ENCODE data around the gene PARS2. TPM values are rescaled to one million over a fixed set of nuclear protein-coding genes. Genes with fewer than 3 reads are reported as not detected.

Gene PARS2
- polyA plus RNA-seq, 1 donor (not counting 4 experiments of a cell fraction or from before 2014, with no cell fraction given): 3.0 TPM

DNA sequence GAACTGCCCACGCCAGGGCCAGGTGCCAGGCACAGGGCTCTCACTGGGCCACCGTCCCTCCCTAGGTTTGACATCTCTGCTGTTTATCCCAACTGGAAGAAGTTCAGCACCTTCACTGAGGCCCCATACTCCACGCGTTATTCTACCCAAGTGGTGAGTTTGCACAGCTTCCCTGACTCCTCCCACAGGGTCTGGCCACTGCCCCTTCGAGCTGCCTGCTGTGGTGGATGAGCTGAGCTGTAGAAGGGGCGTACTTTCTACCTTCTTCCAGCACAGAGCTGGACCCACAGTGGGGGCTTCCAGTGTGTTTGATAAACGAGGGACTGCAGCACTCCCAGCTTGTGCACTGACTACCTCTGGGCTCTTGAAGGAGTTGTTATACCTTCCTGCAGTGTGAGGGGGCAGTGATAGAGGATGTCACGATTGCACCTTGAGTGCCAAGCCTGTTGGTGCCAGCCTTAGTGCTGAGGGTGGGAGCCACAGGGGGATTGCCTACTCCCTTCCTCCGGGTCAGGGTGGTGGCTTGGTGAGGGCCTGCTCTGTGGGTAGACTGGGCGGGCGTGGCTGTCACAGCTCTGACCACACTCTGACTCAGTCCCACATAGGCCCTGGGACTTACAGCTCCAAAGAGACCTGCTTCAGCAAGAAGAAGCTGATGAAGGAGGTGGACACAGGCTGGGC is 42.7 kb upstream of the PARS2 start:
- no peaks in the 10 kb centered on the region for H3K36me3 ChIP-seq (ENCODE audit: control insufficient read depth in 2 of 2, extremely low read depth in 1 of 2, insufficient read depth in 2 of 2, low read length in 2 of 2)
- DNase-seq (ENCODE audit: low read depth, low spot score) (no peak), FAIRE-seq (no peak)
- no peak overlapping the region for H2AFZ ChIP-seq (ENCODE audit: control insufficient read depth, low read length)
- H3K27me3 ChIP-seq (ENCODE audit: control insufficient read depth, extremely low read depth, insufficient read depth, low read length): no peaks in the 10 kb centered on the region
- dilution Hi-C loops (cut with MboI; ENCODE audit: extremely low pct_ligation_motif_present, low sequenced_read_pairs): no loop called here
- H3K9me1 ChIP-seq (ENCODE audit: control insufficient read depth, extremely low read depth, insufficient read depth, low read length): no peaks in the 10 kb centered on the region
- no peaks in the 10 kb centered on the region for H3K9me3 ChIP-seq (ENCODE audit: control insufficient read depth, low read depth, low read length)
- no peak overlapping the region for H3K9ac ChIP-seq (ENCODE audit: control insufficient read depth, extremely low read depth, insufficient read depth, low read length)
- no peak for TF ChIP-seq EZH2 (IDR thresholded peaks at IDR 0.05; ENCODE audit: low read length)
- TF ChIP-seq CTCF (optimal IDR thresholded peaks at IDR 0.05 in 1 of 3, IDR thresholded peaks at IDR 0.05 in 1 of 3, conservative IDR thresholded peaks at IDR 0.05 in 1 of 3; ENCODE audit: extremely low read depth in 1 of 3, insufficient read depth in 2 of 3, low read length in 3 of 3): no peak
- no peak overlapping the region for H3K4me2 ChIP-seq (ENCODE audit: control insufficient read depth, extremely low read depth, insufficient read depth, low read depth, low read length)
- no peaks in the 10 kb centered on the region for H3K79me2 ChIP-seq (ENCODE audit: control insufficient read depth, insufficient read depth, low read length)
- H3K4me3 ChIP-seq (ENCODE audit: control insufficient read depth in 2 of 3, extremely low read depth in 1 of 3, insufficient read depth in 2 of 3, low read depth in 1 of 3, low read length in 3 of 3): no peak overlapping the region
- no peak overlapping the region for H3K27ac ChIP-seq (ENCODE audit: control insufficient read depth, insufficient read depth, low read length)
- H3K4me1 ChIP-seq (ENCODE audit: control insufficient read depth, extremely low read depth, insufficient read depth, low read length): peaks cover 6% of the 10 kb centered on the region
- no peaks in the 10 kb centered on the region for H4K20me1 ChIP-seq (ENCODE audit: control insufficient read depth, extremely low read depth, insufficient read depth, low read length)

- no peaks in the 10 kb centered on the region for H3K9me1 ChIP-seq (ENCODE audit: control insufficient read depth, extremely low read depth, insufficient read depth, low read length)
- no peak for FAIRE-seq
- no peak for DNase-seq (ENCODE audit: low read depth, low spot score)
- no peak for TF ChIP-seq EZH2 (IDR thresholded peaks at IDR 0.05; ENCODE audit: low read length)
- TF ChIP-seq CTCF (optimal IDR thresholded peaks at IDR 0.05 in 1 of 3, IDR thresholded peaks at IDR 0.05 in 1 of 3, conservative IDR thresholded peaks at IDR 0.05 in 1 of 3; ENCODE audit: extremely low read depth in 1 of 3, insufficient read depth in 2 of 3, low read length in 3 of 3): no peak
- H3K4me1 ChIP-seq (ENCODE audit: control insufficient read depth, extremely low read depth, insufficient read depth, low read length): peaks cover 13% of the 10 kb centered on the region
- no peak overlapping the region for H2AFZ ChIP-seq (ENCODE audit: control insufficient read depth, low read length)
- H3K36me3 ChIP-seq (ENCODE audit: control insufficient read depth in 2 of 2, extremely low read depth in 1 of 2, insufficient read depth in 2 of 2, low read length in 2 of 2): no peaks in the 10 kb centered on the region
- H3K4me3 ChIP-seq (ENCODE audit: control insufficient read depth in 2 of 3, extremely low read depth in 1 of 3, insufficient read depth in 2 of 3, low read depth in 1 of 3, low read length in 3 of 3): no peak overlapping the region
- H3K4me2 ChIP-seq (ENCODE audit: control insufficient read depth, extremely low read depth, insufficient read depth, low read depth, low read length): no peak overlapping the region
- no peaks in the 10 kb centered on the region for H3K79me2 ChIP-seq (ENCODE audit: control insufficient read depth, insufficient read depth, low read length)
- no peaks in the 10 kb centered on the region for H4K20me1 ChIP-seq (ENCODE audit: control insufficient read depth, extremely low read depth, insufficient read depth, low read length)
- H3K9ac ChIP-seq (ENCODE audit: control insufficient read depth, extremely low read depth, insufficient read depth, low read length): no peak overlapping the region
- H3K27ac ChIP-seq (ENCODE audit: control insufficient read depth, insufficient read depth, low read length): no peak overlapping the region
- H3K9me3 ChIP-seq (ENCODE audit: control insufficient read depth, low read depth, low read length): no peaks in the 10 kb centered on the region
- H3K27me3 ChIP-seq (ENCODE audit: control insufficient read depth, extremely low read depth, insufficient read depth, low read length): no peaks in the 10 kb centered on the region
- dilution Hi-C loops (cut with MboI; ENCODE audit: extremely low pct_ligation_motif_present, low sequenced_read_pairs): no loop called here
Observed at GRCh38 chr1:54805981-54806381, 41.7 kb upstream of the PARS2 start.
